Fibroblast of skin of left biceps (primary cell): ENCODE measurements around the gene LRRC38.

Source experiments
- DNase-seq, 2 experiments: peaks; one replicate each; pipeline ENCODE4 v3.0.0-alpha.2; 2013; ENCODE audit warnings: low read depth in 2 of 2

LRRC38 gene

GRCh38 chr1:13517193-13517812, 3.5 kb upstream of the LRRC38 start:
- no peak for DNase-seq

GRCh38 chr1:13516606-13517005, 2.8 kb upstream of the LRRC38 start:
- DNase-seq, result no peak

GRCh38 chr1:13514821-13515220, 1.0 kb upstream of the LRRC38 start:
- no peak for DNase-seq

GRCh38 chr1:13513063-13513894, 524 bp downstream of the LRRC38 start:
- no peak for DNase-seq

- no peak for DNase-seq
Observed at GRCh38 chr1:13512472-13512871, 1.3 kb downstream of the LRRC38 start.

- DNase-seq, result no peak
Observed at GRCh38 chr1:13510499-13510898, 3.3 kb downstream of the LRRC38 start.

GRCh38 chr1:13507075-13507474, 6.7 kb downstream of the LRRC38 start:
- DNase-seq, result no peak

GRCh38 chr1:13505020-13505419, 8.8 kb downstream of the LRRC38 start:
- DNase-seq, result no peak

GRCh38 chr1:13500806-13501205, 13.0 kb downstream of the LRRC38 start:
- DNase-seq, result no peak

- DNase-seq, result no peak
Observed at GRCh38 chr1:13499422-13499821, 14.4 kb downstream of the LRRC38 start.

- no peak for DNase-seq
Observed at GRCh38 chr1:13498553-13498952, 15.2 kb downstream of the LRRC38 start.

- DNase-seq, result no peak
Observed at GRCh38 chr1:13495186-13495585, 18.6 kb downstream of the LRRC38 start.

- no peak for DNase-seq
Observed at GRCh38 chr1:13494712-13495111, 19.1 kb downstream of the LRRC38 start.

GRCh38 chr1:13494025-13494424, 19.8 kb downstream of the LRRC38 start:
- no peak for DNase-seq

GRCh38 chr1:13492711-13493110, 21.1 kb downstream of the LRRC38 start:
- DNase-seq, result no peak

GRCh38 chr1:13487957-13488356, 25.8 kb downstream of the LRRC38 start:
- DNase-seq, result no peak

- DNase-seq, result no peak
Observed at GRCh38 chr1:13487143-13487868, 26.5 kb downstream of the LRRC38 start.

- no peak for DNase-seq
Observed at GRCh38 chr1:13483946-13484345, 29.9 kb downstream of the LRRC38 start.

- DNase-seq, result no peak
Observed at GRCh38 chr1:13482600-13482999, 31.2 kb downstream of the LRRC38 start.

GRCh38 chr1:13479171-13479856, 34.5 kb downstream of the LRRC38 start:
- DNase-seq, result no peak

- DNase-seq, result no peak
Observed at GRCh38 chr1:13478692-13479091, 35.1 kb downstream of the LRRC38 start.

- no peak for DNase-seq
Observed at GRCh38 chr1:13469343-13469742, 44.5 kb downstream of the LRRC38 start.
